HG02870 (cell line): ENCODE data around the gene FYB1.

Source experiments
- ATAC-seq: cut with Tn5 transposase; IDR thresholded peaks from one replicate; pipeline ENCODE4 v1.9.1; 2021; ENCODE audit warnings: mild to moderate bottlenecking, moderate library complexity; ENCODE audit not compliant: unreplicated experiment

The FYB1 gene

GRCh38 chr5:39206630-39207321, 12.6 kb downstream of the FYB1 start:
- no peak for ATAC-seq

GRCh38 chr5:39205550-39205949, 13.8 kb downstream of the FYB1 start:
- ATAC-seq: no peak

GRCh38 chr5:39203951-39204350, 15.4 kb downstream of the FYB1 start:
- ATAC-seq: no peak

- no peak for ATAC-seq
Observed at GRCh38 chr5:39203275-39203922, 16.0 kb downstream of the FYB1 start.

GRCh38 chr5:39202597-39203274, 16.6 kb downstream of the FYB1 start:
- no peak for ATAC-seq

GRCh38 chr5:39201781-39202596, 17.4 kb downstream of the FYB1 start:
- no peak for ATAC-seq

GRCh38 chr5:39201160-39201780, 18.1 kb downstream of the FYB1 start:
- no peak for ATAC-seq

- ATAC-seq: no peak
Observed at GRCh38 chr5:39200081-39200480, 19.3 kb downstream of the FYB1 start.

GRCh38 chr5:39199335-39199734, 20.0 kb downstream of the FYB1 start:
- no peak for ATAC-seq

GRCh38 chr5:39198127-39198526, 21.2 kb downstream of the FYB1 start:
- no peak for ATAC-seq

- ATAC-seq: no peak
Observed at GRCh38 chr5:39197556-39197955, 21.8 kb downstream of the FYB1 start.

GRCh38 chr5:39195198-39195826, 24.1 kb downstream of the FYB1 start:
- ATAC-seq: no peak

GRCh38 chr5:39194466-39195136, 24.8 kb downstream of the FYB1 start:
- no peak for ATAC-seq

- no peak for ATAC-seq
Observed at GRCh38 chr5:39193553-39194465, 25.6 kb downstream of the FYB1 start.

GRCh38 chr5:39192450-39193160, 26.8 kb downstream of the FYB1 start:
- ATAC-seq: no peak

- no peak for ATAC-seq
Observed at GRCh38 chr5:39191216-39191615, 28.1 kb downstream of the FYB1 start.

- no peak for ATAC-seq
Observed at GRCh38 chr5:39190311-39191102, 28.9 kb downstream of the FYB1 start.
